HK-2 (cell line): Measurements from ENCODE around the gene AOC2.

Experiments used
- DNase-seq: peaks from one replicate; pipeline ENCODE4 v3.0.0-alpha.2; 2018; ENCODE audit not compliant: unreplicated experiment

Gene AOC2

GRCh38 chr17:42844271-42844670 is at the start of gene AOC2:
TSS of gene AOC2 (plus strand) at chr17:42844580. CDS start at chr17:42844627, 47 bp downstream.
- no peak for DNase-seq

DNA sequence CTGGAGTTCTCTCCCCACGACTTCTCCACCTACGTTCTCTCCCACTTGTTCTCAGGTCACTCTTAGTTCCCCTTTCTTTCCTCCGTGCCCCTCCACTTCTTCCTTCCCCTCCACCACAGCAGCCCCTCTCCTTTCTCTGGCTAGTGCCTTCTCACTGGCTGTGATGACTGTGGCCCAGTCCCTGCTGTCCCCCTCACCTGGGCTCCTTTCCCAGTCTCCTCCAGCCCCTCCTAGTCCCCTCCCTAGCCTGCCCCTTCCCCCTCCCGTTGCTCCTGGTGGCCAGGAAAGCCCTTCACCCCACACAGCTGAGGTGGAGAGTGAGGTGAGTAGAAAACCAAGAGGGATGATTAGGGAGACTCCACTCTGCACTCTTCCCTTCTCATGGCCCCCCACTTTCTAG is 49.3 kb upstream of the AOC2 start:
- DNase-seq = no peak

- no peak for DNase-seq
These were observed 48.9 kb upstream of the AOC2 start for GRCh38 chr17:42795465-42795864.

DNA sequence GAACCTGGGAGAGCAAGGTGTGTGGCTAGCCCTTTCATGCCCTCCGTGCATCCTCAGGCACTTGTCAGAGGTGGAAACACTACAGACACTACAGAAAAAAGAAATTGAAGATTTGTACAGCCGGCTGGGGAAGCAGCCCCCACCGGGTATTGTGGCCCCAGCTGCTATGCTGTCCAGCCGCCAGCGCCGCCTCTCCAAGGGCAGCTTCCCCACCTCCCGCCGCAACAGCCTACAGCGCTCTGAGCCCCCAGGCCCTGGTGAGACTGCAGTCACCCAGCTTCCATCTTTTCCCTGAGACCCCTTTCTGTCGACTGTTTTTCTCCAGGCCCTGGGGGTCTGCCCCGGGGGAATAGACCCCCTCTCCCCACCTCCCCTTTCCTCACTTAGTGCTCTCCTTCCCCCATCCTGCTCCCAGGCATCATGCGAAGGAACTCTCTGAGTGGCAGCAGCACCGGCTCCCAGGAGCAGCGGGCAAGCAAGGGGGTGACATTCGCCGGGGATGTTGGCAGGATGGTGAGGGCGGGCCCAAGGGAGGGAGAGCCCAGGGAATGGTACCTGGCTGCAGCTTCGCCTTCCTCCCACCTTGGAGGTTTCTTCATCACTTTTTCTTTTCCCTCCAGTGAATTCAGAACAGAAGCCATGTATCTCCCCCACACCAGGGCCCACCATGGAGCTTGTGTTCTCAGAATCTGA is 48.2 kb upstream of the AOC2 start:
- DNase-seq = no peak

GRCh38 chr17:42797067-42798007 is 47.0 kb upstream of the AOC2 start:
- DNase-seq = peak; percentile 29

DNA sequence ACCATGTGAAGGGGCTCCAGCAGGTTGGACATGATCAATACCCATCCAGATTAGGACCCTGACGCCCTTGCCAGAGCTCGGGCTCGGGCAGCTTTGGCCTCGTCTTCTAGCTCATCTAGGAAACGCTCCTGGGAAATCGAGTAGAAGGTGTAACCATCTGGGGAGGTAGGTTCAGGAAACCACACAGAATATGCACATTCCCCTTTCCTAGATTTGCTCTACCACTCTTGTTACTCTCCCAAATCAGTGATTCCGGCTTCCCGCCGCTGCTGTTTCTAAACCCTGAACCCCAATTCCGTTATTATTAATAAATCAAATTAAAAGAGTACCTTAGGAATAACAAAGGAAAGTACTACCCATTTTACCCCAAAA is 46.4 kb upstream of the AOC2 start:
- DNase-seq = no peak

- DNase-seq = peak; percentile 88
These were observed 45.7 kb upstream of the AOC2 start, which contains the start of the genes CNTD1 and COA3 for GRCh38 chr17:42798383-42799380. TSS of gene CNTD1 (plus strand) at chr17:42798861. CDS start at chr17:42799068, 207 bp downstream. TSS of gene COA3 (minus strand) at chr17:42798704. CDS start at chr17:42798681, 23 bp downstream.

DNA sequence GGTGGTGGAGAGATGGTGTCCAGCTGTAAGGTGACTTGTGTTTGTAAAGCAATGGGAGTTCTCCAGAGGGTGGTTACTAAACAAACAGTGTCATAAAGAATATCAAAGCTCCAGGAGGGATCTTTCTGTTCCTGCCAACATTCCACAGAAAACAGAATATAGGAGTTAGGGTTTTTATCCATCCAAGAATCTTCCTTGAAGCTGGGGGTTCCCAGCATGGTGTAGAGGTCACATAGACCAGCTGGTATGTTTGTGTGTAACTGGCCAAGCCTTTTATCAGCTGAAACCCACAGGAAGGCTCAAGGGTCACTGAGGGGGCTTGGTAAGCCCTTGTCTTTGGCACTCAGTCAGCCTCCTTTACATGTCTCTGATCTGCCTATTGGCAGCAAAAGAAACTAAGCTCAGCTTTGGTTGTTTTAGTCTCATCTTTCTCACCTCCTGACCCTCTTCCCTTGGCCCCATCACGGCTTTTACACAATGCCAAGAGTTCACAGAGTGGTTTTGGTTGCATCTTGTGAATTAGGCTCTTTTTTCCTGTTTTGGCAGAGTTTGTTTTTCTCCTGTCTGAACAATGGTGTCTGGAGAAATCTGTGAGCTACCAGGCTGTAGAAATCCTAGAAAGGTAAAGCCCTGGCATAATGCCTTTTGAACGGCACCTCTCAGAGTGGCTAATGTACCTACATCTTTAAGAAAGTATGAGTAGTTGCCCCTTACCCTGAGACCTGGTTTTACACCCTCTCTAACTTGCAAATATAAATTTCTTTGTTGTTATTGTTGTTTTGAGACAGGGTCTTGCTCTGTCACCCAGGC is 41.1 kb upstream of the AOC2 start:
- DNase-seq = no peak

DNA sequence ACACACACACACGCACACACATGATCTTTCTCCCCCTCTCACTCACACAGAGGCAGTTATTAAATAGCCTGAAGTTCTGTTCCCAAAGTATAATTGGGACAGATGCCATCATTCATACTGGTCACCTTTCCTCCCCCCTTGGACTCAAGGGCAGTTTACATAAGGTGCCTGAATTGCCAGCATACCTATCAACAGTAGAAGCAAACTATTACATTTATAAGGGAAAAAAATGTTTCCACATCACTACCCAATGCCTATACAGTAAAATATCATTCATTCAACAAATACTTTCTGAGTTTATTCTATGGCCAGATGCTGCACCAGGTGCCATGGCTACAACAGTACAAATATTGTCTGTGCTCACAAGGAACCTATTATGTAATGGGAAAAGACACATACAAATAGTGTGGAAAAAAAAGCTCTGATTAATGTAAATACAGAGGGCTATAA is 39.4 kb upstream of the AOC2 start:
- DNase-seq = no peak

- DNase-seq = no peak
These were observed 38.1 kb upstream of the AOC2 start for GRCh38 chr17:42806249-42806648.

- no peak for DNase-seq
These were observed 35.1 kb upstream of the AOC2 start for GRCh38 chr17:42809250-42809649.

- DNase-seq = no peak
These were observed 29.6 kb upstream of the AOC2 start for GRCh38 chr17:42814633-42815399.

DNA sequence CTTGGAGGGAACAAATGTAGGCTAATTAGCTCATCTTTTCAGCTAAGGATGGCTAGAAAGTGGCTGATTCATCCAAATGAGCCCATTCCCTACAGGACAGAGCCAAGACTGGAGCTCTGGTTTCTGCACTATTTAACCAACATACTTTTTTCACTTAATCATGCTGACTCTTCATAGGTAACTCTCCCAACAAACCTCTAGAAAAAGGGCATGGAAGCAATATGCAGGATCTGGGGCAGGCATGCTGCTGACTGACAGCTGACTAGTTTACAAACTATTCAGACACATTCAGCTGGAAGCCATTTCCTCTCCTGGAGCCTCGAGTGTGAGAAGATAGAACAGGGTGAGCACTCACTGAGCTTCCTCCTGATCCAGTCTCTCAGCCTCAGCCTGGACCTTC is 26.5 kb upstream of the AOC2 start:
- no peak for DNase-seq

DNA sequence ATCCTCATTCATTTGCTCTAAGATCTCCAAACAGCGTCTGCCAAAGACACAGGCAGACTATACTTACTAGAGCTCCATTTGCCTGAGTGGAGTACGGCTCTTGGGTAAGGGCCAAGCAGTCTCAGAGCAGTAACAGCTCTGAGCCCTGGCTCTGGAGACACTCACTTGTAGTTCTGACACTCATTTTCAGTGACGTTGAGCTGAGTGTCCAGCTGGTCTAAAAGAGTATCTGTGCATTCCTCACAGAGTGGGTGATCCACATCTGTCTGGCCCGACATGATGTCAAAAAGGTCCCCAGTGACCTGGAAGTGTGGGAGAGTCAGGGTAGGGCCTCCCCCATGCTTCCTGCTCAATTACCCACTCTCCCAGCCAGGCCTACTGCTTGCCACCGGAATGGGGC is 26.0 kb upstream of the AOC2 start:
- no peak for DNase-seq

DNA sequence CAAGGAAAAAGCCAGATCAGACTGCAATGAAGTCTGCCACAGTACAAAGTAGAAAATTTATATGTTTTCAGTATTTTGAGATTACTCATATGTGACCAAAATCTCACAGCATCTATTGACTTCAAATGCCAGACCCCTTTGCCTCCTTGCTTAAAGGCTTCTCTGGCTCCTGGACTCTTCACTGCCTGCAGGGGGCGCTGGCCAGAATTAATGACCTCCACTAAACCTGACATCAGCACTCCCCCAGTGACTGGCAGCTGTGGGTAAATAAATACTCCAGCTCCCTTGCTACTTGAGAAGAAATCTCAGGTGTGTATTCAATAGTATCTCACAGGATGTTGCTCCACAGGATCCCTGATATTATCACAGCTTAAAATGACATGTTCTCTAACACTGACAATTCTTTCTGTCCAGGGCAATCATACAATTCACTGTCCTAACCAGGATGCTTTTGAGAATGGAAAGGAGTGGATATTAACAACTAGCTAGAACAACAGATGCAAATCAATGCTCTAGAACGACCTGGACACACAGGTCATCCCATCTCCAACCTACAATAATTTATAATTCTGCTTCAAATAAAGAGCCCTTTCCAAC is 24.3 kb upstream of the AOC2 start:
- peak; percentile 50 for DNase-seq

DNA sequence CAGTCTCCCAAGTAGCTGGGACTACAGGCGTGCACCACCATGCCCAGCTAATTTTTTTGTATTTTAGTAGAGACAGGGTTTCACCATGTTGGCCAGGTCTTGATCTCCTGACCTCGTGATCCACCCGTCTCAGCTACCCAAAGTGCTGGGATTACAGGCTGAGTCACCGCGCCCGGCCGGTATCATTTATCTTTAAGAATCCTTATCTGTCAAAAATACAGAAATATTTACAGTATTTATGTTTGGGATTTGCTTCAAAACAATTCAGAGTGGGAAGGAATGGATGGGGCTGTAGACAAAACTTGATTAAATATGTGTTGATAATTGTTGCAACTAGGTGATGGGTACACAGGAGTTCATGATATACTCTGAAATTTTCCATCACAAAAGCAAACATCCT is 23.2 kb upstream of the AOC2 start:
- DNase-seq = no peak

- DNase-seq = no peak
These were observed 16.9 kb upstream of the AOC2 start for GRCh38 chr17:42827472-42827871.

DNA sequence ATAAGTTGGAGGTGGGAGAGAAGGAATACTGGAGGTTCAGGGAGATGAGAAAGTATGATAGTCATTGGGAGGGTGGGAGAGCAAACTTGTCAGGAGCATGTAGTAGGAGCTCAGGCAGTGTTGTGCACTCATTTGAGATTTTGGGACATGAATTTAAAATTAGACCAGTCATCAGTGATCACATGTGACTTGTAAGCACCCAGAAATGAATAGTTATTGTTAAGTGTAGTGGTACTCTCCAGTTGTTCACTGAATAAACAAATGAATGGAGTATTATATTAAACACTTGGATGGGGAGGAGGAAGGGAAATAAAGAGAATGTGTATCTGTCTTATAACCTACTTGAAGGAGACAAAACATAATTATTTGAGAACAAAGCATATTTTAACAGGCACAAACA is 13.4 kb upstream of the AOC2 start:
- no peak for DNase-seq

DNA sequence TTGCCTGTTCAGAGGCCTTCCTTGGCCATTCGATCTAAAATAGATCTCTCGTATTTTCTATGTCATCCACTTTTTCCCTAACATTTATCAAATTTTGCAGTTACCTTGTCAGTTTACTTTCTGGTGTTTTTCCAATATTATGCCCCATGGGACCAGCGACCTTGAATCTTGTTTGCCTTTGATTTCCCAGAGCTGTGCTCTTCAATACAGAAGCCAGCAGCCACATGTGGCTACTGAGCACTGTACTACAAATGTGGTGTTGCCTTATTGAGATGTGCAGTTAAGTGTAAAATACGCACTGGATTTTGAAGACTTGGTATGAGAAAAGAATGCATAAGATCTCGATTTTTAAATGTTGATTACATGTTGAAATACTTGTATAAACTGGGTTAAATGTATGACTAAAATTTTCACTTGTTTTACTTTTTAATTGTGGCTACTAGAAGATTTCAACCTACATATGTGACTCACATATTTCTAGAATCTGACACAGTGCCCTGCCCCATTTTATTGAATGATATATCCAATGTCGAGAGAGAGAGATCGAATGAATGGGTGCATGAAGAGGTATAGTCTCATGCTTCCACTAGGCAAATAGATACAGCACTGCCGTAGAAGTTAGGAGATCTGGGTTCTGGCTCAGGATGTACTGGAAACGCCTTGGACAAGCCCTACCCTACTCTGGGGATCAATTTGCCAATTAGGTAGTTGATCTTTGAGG is 12.0 kb upstream of the AOC2 start:
- no peak for DNase-seq
